ENCODE measurements around the gene RBM47. TPM values are rescaled to one million over a fixed set of nuclear protein-coding genes. Genes with fewer than 3 reads are reported as not detected.

The RBM47 gene
- total and polyA plus RNA-seq, 10 of the 15 experiments (the other 5 are each of a cell fraction or from before 2014, with no cell fraction given): 7.9 to 45.0 (median 28.7) TPM

DNA sequence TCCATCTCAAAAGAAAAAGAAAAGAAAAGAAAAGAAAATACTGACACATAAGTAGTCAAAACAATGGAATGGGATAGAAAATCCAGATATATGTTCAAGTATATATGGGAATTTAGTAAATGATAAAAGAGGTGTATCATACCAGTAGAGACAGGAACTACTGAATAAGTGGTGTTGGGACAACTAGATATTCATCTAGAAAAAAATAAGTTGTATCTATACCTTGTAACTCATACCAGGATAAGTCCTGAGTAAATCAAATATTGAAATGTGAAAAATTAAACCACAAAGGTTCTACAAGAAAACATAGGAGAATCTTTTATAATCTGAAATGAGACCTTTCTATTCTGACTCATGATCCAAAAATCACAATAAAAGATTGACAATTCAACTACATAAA is 58.5 kb downstream of the RBM47 start:
- no TSS peak for BruUV-seq (replicated peaks)
- Histone ChIP-seq H3K9me3 (replicated peaks; ENCODE audit: control insufficient read depth, insufficient read depth, low read length) (no peaks in the 10 kb centered on the region), H3K36me3 (ENCODE audit: control insufficient read depth in 2 of 2, insufficient read depth in 2 of 2, low read length in 1 of 2) (peaks cover 2% of the 10 kb centered on the region in 2 experiments; a peak in 3 of 4 replicates), H4K20me1 (ENCODE audit: control insufficient read depth, insufficient read depth) (no peaks in the 10 kb centered on the region), H3K27ac (ENCODE audit: control insufficient read depth, insufficient read depth) (no peak overlapping the region), H3K4me1 (ENCODE audit: control insufficient read depth, insufficient read depth, low read length) (peaks cover 42% of the 10 kb centered on the region), H2AFZ (ENCODE audit: control insufficient read depth, low read depth, low read length) (no peak overlapping the region), H3K9ac (ENCODE audit: control insufficient read depth, insufficient read depth, low read length) (no peak overlapping the region), H3K79me2 (ENCODE audit: control insufficient read depth, insufficient read depth, low read length) (peaks cover 84% of the 10 kb centered on the region), H3K4me2 (ENCODE audit: control insufficient read depth, insufficient read depth) (no peak overlapping the region), H3K27me3 (replicated peaks in 1 of 2; ENCODE audit: control insufficient read depth in 2 of 2, insufficient read depth in 2 of 2, low read length in 1 of 2) (no peaks in the 10 kb centered on the region), H3K4me3 (no peak overlapping the region)
- DNase-seq (ENCODE audit: low read depth, low spot score): no peak
- no peak for FAIRE-seq
- POLR2A ChIA-PET: interaction anchor here (0.7 kb wide), 1 partner anchor 84 kb away, joined by 4 read pairs; no protein-coding TSS in a partner anchor
- CTCF ChIA-PET: interaction anchor here (0.7 to 1.2 kb wide), 2 partner anchors 18 to 199 kb away, joined by 3 read pairs; no protein-coding TSS in a partner anchor
- ATAC-seq: no peak
- SMC1A ChIA-PET (ENCODE audit: uncharacterized antibody, unreplicated experiment): no interaction called here
- RAD21 ChIA-PET (ENCODE audit: unreplicated experiment): no interaction called here
- in situ Hi-C loops (cut with MboI): no loop called here
- intact Hi-C loops (cut with micrococcal nuclease; ENCODE audit: unreplicated experiment): loop anchor here (5.0 to 10.0 kb wide), 2 partner anchors 101 to 144 kb away; no protein-coding TSS in a partner anchor
- TF ChIP-seq JUND (IDR thresholded peaks at IDR 0.05; ENCODE audit: low read depth, low read length) (no peak), STAT3 (IDR thresholded peaks at IDR 0.05; ENCODE audit: low read depth, low read length) (no peak), EGR1 (IDR thresholded peaks at IDR 0.05; ENCODE audit: borderline replicate concordance in 1 of 2, low read depth in 2 of 2, low read length in 2 of 2) (no peak), CHD2 (IDR thresholded peaks at IDR 0.05; ENCODE audit: borderline replicate concordance, low read depth, low read length) (no peak), ZBTB4 (CRISPR knock-in tag; IDR thresholded peaks at IDR 0.05) (no peak), JUNB (IDR thresholded peaks at IDR 0.05) (no peak), RELA (IDR thresholded peaks at IDR 0.05; ENCODE audit: borderline replicate concordance, partially characterized antibody) (no peak), POLR2AphosphoS5 (IDR thresholded peaks at IDR 0.05; ENCODE audit: low read length) (no peak), ZBED1 (IDR thresholded peaks at IDR 0.05; ENCODE audit: borderline replicate concordance) (no peak), TBL1XR1 (IDR thresholded peaks at IDR 0.05; ENCODE audit: low read depth, low read length) (no peak), TCF3 (IDR thresholded peaks at IDR 0.05; ENCODE audit: borderline replicate concordance, insufficient read depth, low read depth, low read length) (no peak), KDM1A (IDR thresholded peaks at IDR 0.05; ENCODE audit: borderline replicate concordance) (no peak), NR2C1 (IDR thresholded peaks at IDR 0.05) (no peak), E2F4 (IDR thresholded peaks at IDR 0.05; ENCODE audit: low read depth, low read length) (no peak), CHD1 (IDR thresholded peaks at IDR 0.05; ENCODE audit: low read depth, low read length) (no peak), MYC (IDR thresholded peaks at IDR 0.05; ENCODE audit: insufficient read depth, insufficient read length, insufficient replicate concordance, low read length, severe bottlenecking) (no peak)
- TF ChIP-seq, protein P1, sequence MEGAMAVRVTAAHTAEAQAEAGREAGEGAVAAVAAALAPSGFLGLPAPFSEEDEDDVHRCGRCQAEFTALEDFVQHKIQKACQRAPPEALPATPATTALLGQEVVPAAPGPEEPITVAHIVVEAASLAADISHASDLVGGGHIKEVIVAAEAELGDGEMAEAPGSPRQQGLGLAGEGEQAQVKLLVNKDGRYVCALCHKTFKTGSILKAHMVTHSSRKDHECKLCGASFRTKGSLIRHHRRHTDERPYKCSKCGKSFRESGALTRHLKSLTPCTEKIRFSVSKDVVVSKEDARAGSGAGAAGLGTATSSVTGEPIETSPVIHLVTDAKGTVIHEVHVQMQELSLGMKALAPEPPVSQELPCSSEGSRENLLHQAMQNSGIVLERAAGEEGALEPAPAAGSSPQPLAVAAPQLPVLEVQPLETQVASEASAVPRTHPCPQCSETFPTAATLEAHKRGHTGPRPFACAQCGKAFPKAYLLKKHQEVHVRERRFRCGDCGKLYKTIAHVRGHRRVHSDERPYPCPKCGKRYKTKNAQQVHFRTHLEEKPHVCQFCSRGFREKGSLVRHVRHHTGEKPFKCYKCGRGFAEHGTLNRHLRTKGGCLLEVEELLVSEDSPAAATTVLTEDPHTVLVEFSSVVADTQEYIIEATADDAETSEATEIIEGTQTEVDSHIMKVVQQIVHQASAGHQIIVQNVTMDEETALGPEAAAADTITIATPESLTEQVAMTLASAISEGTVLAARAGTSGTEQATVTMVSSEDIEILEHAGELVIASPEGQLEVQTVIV (IDR thresholded peaks at IDR 0.05; ENCODE audit: borderline replicate concordance, partially characterized antibody): no peak

All from GM12878 (cell line).